ENCODE results near the gene SIRT7.
"Not testable (repeated sequence)": the region's sequence is repeated elsewhere in the genome, so short reads cannot be mapped to it uniquely, and the experiment has no call there.

The SIRT7 gene

DNA sequence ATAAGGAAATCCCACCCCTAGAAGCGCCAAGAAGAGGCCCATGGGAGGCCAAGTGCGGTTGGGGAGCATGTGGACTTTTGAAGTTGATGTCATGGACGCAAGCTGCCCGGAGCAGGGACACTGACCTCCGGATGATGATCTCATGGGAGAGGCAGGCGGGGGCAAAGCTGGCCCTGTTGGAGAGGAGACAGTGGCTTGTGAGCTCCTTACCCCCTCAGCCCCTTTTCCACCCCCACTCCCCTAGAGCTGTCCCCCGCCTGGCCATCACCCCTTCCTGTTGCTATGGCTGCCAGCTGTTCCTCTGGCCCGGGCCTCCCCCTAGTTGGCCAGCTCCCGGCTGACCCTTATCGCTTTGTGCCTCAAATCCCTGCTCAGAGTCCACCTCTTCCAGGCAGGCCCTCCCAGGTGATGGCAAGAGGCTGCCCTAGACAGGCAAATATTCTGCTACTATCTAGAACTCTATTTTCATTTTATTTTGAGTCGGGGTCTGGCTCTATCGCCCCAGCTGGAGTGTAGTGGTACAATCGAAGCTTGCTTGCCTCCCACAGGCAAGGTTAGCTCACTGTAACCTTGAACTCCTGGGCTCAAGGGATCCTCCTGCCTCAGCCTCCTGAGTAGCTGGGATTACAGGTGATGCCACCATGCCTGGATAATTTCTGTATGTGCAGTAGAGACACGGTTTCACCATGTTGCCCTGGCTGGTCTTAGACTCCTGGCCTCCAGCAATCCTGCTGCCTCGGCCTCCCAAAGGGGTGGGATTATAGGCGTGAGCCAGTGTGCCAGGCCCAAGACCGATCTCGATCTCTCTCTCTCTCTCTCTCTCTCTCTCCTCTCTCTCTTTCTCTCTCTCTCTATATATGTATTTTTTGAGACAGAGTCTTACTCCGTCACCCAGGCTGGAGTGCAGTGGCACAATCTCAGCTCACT is 36.4 kb upstream of the SIRT7 start:
- Histone ChIP-seq H3K27me3 (ENCODE audit: insufficient read depth, low read depth, severe bottlenecking) (no peaks in the 10 kb centered on the region), H3K9me3 (ENCODE audit: severe bottlenecking) (no peaks in the 10 kb centered on the region), H3K36me3 (peaks cover 23% of the 10 kb centered on the region), H3K27ac (no peak overlapping the region), H3K4me3 (ENCODE audit: low read depth, low read length) (no peak overlapping the region)
- TF ChIP-seq, protein P1, sequence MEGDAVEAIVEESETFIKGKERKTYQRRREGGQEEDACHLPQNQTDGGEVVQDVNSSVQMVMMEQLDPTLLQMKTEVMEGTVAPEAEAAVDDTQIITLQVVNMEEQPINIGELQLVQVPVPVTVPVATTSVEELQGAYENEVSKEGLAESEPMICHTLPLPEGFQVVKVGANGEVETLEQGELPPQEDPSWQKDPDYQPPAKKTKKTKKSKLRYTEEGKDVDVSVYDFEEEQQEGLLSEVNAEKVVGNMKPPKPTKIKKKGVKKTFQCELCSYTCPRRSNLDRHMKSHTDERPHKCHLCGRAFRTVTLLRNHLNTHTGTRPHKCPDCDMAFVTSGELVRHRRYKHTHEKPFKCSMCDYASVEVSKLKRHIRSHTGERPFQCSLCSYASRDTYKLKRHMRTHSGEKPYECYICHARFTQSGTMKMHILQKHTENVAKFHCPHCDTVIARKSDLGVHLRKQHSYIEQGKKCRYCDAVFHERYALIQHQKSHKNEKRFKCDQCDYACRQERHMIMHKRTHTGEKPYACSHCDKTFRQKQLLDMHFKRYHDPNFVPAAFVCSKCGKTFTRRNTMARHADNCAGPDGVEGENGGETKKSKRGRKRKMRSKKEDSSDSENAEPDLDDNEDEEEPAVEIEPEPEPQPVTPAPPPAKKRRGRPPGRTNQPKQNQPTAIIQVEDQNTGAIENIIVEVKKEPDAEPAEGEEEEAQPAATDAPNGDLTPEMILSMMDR (IDR thresholded peaks at IDR 0.05; ENCODE audit: low read depth, low read length) = no peak
- DNase-seq = no peak

DNA sequence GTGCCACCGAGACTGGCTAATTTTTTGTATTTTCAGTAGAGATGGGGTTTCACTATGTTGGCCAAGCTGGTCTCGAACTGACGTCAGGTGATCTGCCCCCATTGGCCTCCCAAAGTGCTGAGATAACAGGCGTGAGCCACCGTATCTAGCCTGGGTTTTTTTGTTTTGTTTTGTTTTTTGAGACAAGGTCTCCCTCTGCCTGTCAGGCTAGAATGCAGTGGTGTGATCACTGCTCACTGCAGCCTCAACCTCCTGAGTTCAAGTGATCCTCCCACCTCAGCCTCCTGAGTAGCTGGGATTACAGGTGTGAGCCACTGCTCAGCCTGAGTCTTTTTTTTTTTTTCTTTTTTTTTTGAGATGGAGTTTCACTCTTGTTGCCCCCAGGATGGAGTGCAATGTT is 35.5 kb upstream of the SIRT7 start:
- H3K27ac ChIP-seq = not testable (repeated sequence)

DNA sequence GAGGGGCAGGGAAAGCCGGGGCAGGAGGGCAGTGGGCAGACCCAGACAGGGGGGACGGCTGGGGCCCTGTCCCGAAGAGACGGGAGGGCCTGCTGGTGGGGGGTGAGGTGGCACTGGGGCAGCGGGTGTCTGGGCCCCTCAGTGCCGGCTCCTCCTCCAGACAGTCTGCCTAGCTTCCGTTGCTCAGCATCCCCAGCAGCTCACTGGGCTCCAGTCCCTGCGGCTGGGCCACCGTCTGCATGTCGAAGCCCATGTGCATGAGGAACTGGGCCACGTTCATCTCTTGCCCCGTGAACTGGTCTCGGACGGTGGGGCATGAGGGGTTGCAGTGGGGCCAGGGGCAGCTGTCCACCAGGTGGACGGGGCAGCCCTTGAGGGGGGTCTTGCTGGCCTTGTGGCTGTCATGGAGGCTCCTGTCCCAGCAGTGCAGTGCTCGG is 34.8 kb upstream of the SIRT7 start:
- Histone ChIP-seq H3K9me3 (ENCODE audit: severe bottlenecking) (no peaks in the 10 kb centered on the region), H3K36me3 (peaks cover 20% of the 10 kb centered on the region), H3K27me3 (ENCODE audit: insufficient read depth, low read depth, severe bottlenecking) (no peaks in the 10 kb centered on the region), H3K4me3 (ENCODE audit: low read depth, low read length) (no peak overlapping the region), H3K27ac (no peak overlapping the region)
- TF ChIP-seq, protein P1 (IDR thresholded peaks at IDR 0.05; ENCODE audit: low read depth, low read length) = no peak
- DNase-seq = no peak

More for the DNA sequence above, 35.5 kb upstream of the SIRT7 start:
- not testable (repeated sequence) for H3K4me3 ChIP-seq (ENCODE audit: low read depth, low read length); H3K27me3 ChIP-seq (ENCODE audit: insufficient read depth, low read depth, severe bottlenecking); H3K9me3 ChIP-seq (ENCODE audit: severe bottlenecking); DNase-seq
- peaks cover 20% of the 10 kb centered on the region for H3K36me3 ChIP-seq

DNA sequence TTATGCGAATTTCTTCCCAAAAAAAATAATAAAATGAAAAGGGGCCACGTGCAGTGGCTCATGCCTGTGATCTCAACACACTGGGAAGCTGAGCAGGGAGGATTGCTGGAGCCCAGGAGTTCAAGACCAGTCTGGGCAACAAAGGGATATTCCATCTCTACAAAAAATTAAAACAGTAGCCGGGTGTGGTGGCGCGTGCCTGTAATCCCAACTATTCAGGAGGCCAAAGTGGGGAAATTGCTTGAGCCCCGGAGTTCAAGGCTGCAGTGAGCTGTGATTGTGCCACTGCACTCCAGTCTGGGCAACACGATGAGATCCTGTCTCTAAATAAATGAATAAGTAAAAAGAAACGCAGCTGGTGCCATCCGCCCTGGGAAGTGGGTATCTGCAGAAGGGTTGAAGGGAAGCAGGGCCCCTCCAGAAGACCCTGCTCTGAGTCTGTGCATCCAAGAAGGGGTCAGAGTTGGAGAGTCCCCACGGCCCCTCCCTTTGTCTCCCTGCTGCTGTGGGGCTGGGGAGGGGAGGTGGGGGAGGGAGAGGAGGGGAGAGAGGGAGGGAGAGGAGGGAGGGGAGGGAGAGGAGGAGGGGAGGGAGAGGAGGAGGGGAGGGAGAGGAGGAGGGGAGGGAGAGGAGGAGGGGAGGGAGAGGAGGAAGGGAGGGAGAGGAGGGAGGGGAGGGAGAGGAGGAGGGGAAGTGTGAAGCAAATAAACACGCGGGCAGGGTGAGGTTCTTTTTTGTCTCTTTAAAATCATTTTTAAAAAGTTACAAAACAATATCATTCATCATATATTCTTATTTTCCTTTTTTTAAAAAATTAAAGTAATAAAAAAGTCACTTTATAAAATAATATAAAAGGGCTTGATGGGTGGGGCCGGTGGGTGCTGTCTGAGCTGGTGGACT is 34.1 kb upstream of the SIRT7 start:
- TF ChIP-seq, protein P1 (IDR thresholded peaks at IDR 0.05; ENCODE audit: low read depth, low read length) = no peak
- no peak overlapping the region for H3K27ac ChIP-seq
- H3K9me3 ChIP-seq (ENCODE audit: severe bottlenecking) = no peaks in the 10 kb centered on the region
- no peak for DNase-seq
- H3K36me3 ChIP-seq = peaks cover 18% of the 10 kb centered on the region
- no peaks in the 10 kb centered on the region for H3K27me3 ChIP-seq (ENCODE audit: insufficient read depth, low read depth, severe bottlenecking)
- H3K4me3 ChIP-seq (ENCODE audit: low read depth, low read length) = no peak overlapping the region

DNA sequence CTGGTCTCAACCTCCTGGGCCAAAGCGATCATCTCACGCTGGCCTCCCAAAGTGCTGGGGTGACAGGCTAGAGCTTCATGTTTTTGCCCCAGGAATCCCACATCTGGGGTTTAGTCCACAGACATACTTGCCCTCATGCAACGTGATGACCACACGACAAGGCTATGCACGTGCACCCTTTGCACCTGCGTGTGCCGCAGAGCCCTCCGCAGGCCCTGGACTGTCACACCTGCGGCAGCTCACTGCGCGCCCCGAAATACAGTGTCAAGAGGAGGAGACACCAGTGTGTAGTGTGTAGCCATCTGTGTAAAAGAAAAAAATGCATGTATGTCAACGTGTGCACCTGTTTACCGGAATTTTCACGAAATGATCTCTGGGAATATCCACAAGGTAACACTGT is 32.5 kb upstream of the SIRT7 start:
- Histone ChIP-seq H3K27me3 (ENCODE audit: insufficient read depth, low read depth, severe bottlenecking) (no peaks in the 10 kb centered on the region), H3K36me3 (peaks cover 9% of the 10 kb centered on the region), H3K4me3 (ENCODE audit: low read depth, low read length) (no peak overlapping the region), H3K27ac (no peak overlapping the region), H3K9me3 (ENCODE audit: severe bottlenecking) (no peaks in the 10 kb centered on the region)
- DNase-seq = no peak
- TF ChIP-seq, protein P1 (IDR thresholded peaks at IDR 0.05; ENCODE audit: low read depth, low read length) = no peak
